Tibial nerve (tissue), 4 donors: ENCODE results near the gene LRRN4CL. TPM values are rescaled to one million over a fixed set of nuclear protein-coding genes. Genes with fewer than 3 reads are reported as not detected.

Experiments used
- DNase-seq, 2 donors: peaks; one replicate each; pipeline ENCODE4 v3.0.0-alpha.2; 2019; ENCODE audit warnings: low spot score in 2 of 2
- H3K27ac ChIP-seq, 4 donors: fragments of 200-600 bp; sonication (generic) in 3 of 4; one replicate each; pipeline ENCODE4 v1.5.1; 2017 to 2019; ENCODE audit warnings: mild to moderate bottlenecking in 1 of 4
- H3K27me3 ChIP-seq, 2 donors: fragments of 200-600 bp; sonication (generic) in 1 of 2; one replicate each; pipeline versions ENCODE4 v1.5.1 to v1.6.0; 2017 to 2019
- H3K36me3 ChIP-seq, 3 donors: fragments of 200-600 bp; sonication (generic); one replicate each; pipeline ENCODE4 v1.5.1; 2018 to 2019
- H3K4me1 ChIP-seq, 4 donors: fragments of 200-600 bp; sonication (generic) in 3 of 4; one replicate each; pipeline ENCODE4 v1.5.1; 2017 to 2019
- H3K4me3 ChIP-seq, 4 donors: fragments of 200-600 bp; sonication (generic) in 3 of 4; one replicate each; pipeline ENCODE4 v1.5.1; 2017 to 2019; ENCODE audit warnings: mild to moderate bottlenecking in 1 of 4, moderate library complexity in 1 of 4
- H3K9me3 ChIP-seq, 4 donors: fragments of 200-600 bp; sonication (generic) in 3 of 4; one replicate each; pipeline ENCODE4 v1.5.1; 2017 to 2019
- CTCF ChIP-seq, 5 experiments: fragments of 200-600 bp in 3 of 5; fragments of 450-650 bp in 2 of 5; sonication (generic) in 3 of 5; IDR thresholded peaks; one replicate each; pipeline ENCODE4 v1.5.1; 2016 to 2019; ENCODE audit warnings: antibody characterized with exemption in 5 of 5, mild to moderate bottlenecking in 3 of 5, moderate library complexity in 2 of 5
- EP300 ChIP-seq, 2 donors: sonication (generic); formaldehyde crosslinking; IDR thresholded peaks; one replicate each; pipeline ENCODE4 v1.6.1; 2017; ENCODE audit warnings: antibody characterized with exemption in 2 of 2, mild to moderate bottlenecking in 1 of 2
- POLR2A ChIP-seq, 2 donors: fragments of 450-650 bp; IDR thresholded peaks; one replicate each; pipeline ENCODE4 v1.6.1; 2017; ENCODE audit warnings: antibody characterized with exemption in 2 of 2, mild to moderate bottlenecking in 2 of 2, moderate library complexity in 2 of 2
- WGBS, 2 donors: methylation state at CpG; one replicate each; pipeline ENCODE4 v1.1.5; 2018; 5-methylcytosine and 5-hydroxymethylcytosine counted together
- total RNA-seq, 4 donors: library from RNA; depleted of rRNA; stranded (reverse); fragments of >200 nt; gene quantifications; one replicate each; pipeline ENCODE4 v1.1.0, GENCODE V29; 2016

LRRN4CL gene
- total RNA-seq, 4 donors from 2014 or later: 44.6 to 64.8 (median 48.4) TPM

GRCh38 chr11:62680825-62681240 is 8.5 kb downstream of the LRRN4CL start:
- 43 to 47% methylated on average over 4 of the region's 4 CpGs for WGBS, 2 donors
- Histone ChIP-seq H3K4me1 (peaks cover 0 to 47% (median 15%) of the 10 kb centered on the region in 4 donors), H3K9me3 (no peaks in the 10 kb centered on the region), H3K36me3 (peaks cover 0 to 22% (median 0%) of the 10 kb centered on the region in 3 donors), H3K27ac (peak overlapping the region in 2 of 4 donors; percentile 36 to 43), H3K4me3 (no peak overlapping the region), H3K27me3 (no peaks in the 10 kb centered on the region)
- TF ChIP-seq CTCF (IDR thresholded peaks at IDR 0.05) (peak; percentile 37 to 71 (median 39)), EP300 (IDR thresholded peaks at IDR 0.05) (peak in 1 of 2 donors; percentile 28), POLR2A (IDR thresholded peaks at IDR 0.05) (no peak)
- peak in 1 of 2 donors; percentile 69 for DNase-seq

GRCh38 chr11:62678770-62679696 is 10.3 kb downstream of the LRRN4CL start, which contains the start of gene UBXN1:
Gene UBXN1 (minus strand): TSS chr11:62679073. CDS start chr11:62678923, 150 bp downstream.
- H3K4me3 ChIP-seq: peak within 1 kb of the TSS; percentile 78 to 97 (median 93)
- peaks cover 0 to 53% (median 15%) of the 10 kb centered on the region in 4 donors for H3K4me1 ChIP-seq
- TF ChIP-seq EP300 (IDR thresholded peaks at IDR 0.05) (peak; percentile 67 to 95), POLR2A (IDR thresholded peaks at IDR 0.05) (peak in 1 of 2 donors; percentile 53), CTCF (IDR thresholded peaks at IDR 0.05) (peak in 1 of 5 experiments; percentile 38)
- H3K36me3 ChIP-seq: peaks cover 0 to 40% (median 0%) of the 10 kb centered on the region in 3 donors
- peak within 1 kb of the TSS; percentile 60 to 93 (median 90) for H3K27ac ChIP-seq
- H3K27me3 ChIP-seq: no peaks in the 10 kb centered on the region
- WGBS, 2 donors: 8 to 9% methylated on average over 31 to 33 of the region's 55 CpGs
- peak; percentile 89 to 94 for DNase-seq
- no peaks in the 10 kb centered on the region for H3K9me3 ChIP-seq

- WGBS, 2 donors: 4 to 5% methylated on average over 13 to 15 of the region's 16 CpGs
- Histone ChIP-seq H3K4me3 (peak overlapping the region; percentile 78 to 97 (median 93)), H3K36me3 (peaks cover 0 to 46% (median 0%) of the 10 kb centered on the region in 3 donors), H3K27me3 (no peaks in the 10 kb centered on the region), H3K4me1 (peaks cover 0 to 59% (median 15%) of the 10 kb centered on the region in 4 donors), H3K9me3 (no peaks in the 10 kb centered on the region), H3K27ac (peak overlapping the region; percentile 60 to 93 (median 90))
- no peak for DNase-seq
- no peak for TF ChIP-seq CTCF (IDR thresholded peaks at IDR 0.05)
Measured at GRCh38 chr11:62678433-62678769, 10.9 kb downstream of the LRRN4CL start.

- Histone ChIP-seq H3K27ac (peak overlapping the region in 1 of 4 donors; percentile 91), H3K27me3 (no peaks in the 10 kb centered on the region), H3K4me1 (peaks cover 0 to 66% (median 22%) of the 10 kb centered on the region in 4 donors), H3K9me3 (no peaks in the 10 kb centered on the region), H3K4me3 (peak overlapping the region in 2 of 4 donors; percentile 91 to 95), H3K36me3 (peaks cover 0 to 48% (median 0%) of the 10 kb centered on the region in 3 donors)
- WGBS, 2 donors: 75 to 81% methylated on average over 15 of the region's 15 CpGs
- TF ChIP-seq CTCF (IDR thresholded peaks at IDR 0.05) (no peak), POLR2A (IDR thresholded peaks at IDR 0.05) (no peak), EP300 (IDR thresholded peaks at IDR 0.05) (no peak)
- DNase-seq: no peak
Measured at GRCh38 chr11:62677714-62678113, 11.6 kb downstream of the LRRN4CL start.

GRCh38 chr11:62677156-62677555 is 12.2 kb downstream of the LRRN4CL start:
- H3K27ac ChIP-seq: peak overlapping the region in 1 of 4 donors; percentile 91
- DNase-seq: no peak
- peaks cover 0 to 48% (median 0%) of the 10 kb centered on the region in 3 donors for H3K36me3 ChIP-seq
- 78 to 81% methylated on average over 6 of the region's 6 CpGs for WGBS, 2 donors
- H3K27me3 ChIP-seq: no peaks in the 10 kb centered on the region
- H3K9me3 ChIP-seq: no peaks in the 10 kb centered on the region
- peaks cover 0 to 71% (median 26%) of the 10 kb centered on the region in 4 donors for H3K4me1 ChIP-seq
- H3K4me3 ChIP-seq: no peak overlapping the region
- no peak for TF ChIP-seq EP300 (IDR thresholded peaks at IDR 0.05)
- TF ChIP-seq POLR2A (IDR thresholded peaks at IDR 0.05): no peak
- TF ChIP-seq CTCF (IDR thresholded peaks at IDR 0.05): no peak
